GM19240 (cell line): ENCODE measurements around the gene SNRNP70.
"Not testable (repeated sequence)": the region's sequence is repeated elsewhere in the genome, so short reads cannot be mapped to it uniquely, and the experiment has no call there.

ENCODE experiments used
- DNase-seq: peaks from one replicate; pipeline ENCODE4 v3.0.0; 2011; ENCODE audit warnings: low spot score; ENCODE audit not compliant: insufficient read length

SNRNP70 gene

DNA sequence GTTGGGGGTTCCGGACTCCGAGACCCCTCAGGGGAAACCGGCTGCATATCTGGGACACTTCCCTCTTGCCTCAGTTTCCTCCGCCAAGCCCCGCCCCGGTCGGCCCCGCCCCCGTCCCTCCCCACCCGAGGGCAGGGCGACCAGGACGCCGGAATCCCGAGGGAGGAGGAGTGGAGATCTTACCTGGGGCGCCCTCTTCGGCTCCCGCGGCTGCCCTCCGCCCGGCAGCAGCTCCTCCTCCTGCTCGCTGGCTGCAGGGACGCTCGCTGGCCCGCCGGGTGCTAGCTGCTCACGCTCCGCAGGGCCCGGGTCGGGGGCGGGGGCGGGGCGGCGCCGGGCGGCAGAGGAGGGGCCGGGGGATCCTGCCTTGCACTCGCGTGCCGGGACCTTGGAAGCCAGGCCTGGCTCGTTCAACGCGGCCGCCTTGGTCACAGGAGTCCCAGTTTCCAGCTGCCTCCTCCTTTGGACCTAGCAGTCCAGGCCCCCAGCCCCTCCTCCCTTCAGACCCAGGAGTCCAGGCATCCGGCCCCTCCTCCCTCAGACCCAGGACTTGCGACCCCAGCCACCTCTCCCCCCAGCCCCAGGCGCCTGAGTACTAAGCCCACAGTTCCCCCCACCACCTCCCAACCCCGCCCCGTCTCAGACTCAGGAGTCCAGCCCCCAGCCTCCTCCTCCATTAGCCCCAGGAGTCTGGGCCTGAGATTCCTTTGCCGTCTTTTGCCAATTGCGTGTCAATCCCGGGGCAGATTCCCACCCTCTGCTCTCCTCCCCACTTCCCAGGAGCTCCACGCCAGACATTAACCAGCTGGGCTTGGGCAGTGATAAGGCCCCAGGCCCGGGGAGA lies 20.3 kb upstream of the SNRNP70 start, which contains the start of gene NTF4:
NTF4 (minus strand) TSS at position 51 of the 844 bp plus-strand sequence. CDS start 2,821 bp downstream, outside the sequence.
- no peak for DNase-seq

DNA sequence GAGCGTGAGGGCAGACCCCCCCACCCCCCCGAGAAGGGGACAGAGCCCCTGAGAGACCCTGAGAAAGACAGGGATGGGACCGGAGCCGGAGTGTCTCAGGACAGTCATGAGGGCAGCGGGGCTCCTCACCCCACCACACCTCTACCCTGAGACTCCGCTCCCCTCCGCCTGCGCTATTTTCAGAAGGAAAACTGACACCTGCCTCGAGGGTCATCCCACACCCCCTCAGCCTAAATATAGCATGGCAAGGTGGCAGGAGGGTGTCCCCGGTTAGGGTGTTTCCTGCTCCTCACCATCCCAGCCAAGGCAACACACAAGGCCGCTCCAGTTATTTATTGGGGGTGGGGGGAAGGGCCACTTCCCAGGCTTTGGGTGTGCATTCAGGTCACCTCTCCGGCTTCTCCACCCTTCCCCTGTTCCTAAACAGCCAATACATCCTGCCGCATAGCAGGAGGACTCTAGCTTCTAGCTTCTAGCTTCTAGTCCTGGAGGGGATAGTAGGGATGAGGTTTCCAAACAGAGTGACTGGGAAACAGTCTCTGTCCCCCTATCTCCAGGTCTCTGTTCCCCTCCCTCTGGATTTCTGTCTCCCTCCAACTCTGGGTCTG lies 19.2 kb upstream of the SNRNP70 start:
- no peak for DNase-seq

DNA sequence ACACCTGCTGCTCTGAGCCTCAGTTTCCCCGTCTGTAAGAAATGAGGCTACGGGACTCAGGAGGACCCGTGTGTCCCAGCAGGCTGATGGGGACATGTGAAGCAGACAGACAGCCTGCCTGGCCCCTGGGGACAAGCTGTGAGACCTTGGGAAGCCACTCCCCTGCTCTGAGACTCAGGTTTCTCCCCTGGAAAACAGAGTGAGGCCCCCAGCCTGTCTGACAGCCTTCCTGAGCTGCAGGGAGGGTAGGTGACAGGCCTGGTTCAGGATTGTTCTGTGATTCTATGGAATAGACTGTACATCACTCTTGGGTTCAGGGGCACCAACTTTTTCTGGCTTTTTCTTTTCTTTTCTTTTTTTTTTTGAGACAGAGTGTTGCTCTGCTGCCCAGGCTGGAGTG lies 17.7 kb upstream of the SNRNP70 start:
- DNase-seq: no peak

DNA sequence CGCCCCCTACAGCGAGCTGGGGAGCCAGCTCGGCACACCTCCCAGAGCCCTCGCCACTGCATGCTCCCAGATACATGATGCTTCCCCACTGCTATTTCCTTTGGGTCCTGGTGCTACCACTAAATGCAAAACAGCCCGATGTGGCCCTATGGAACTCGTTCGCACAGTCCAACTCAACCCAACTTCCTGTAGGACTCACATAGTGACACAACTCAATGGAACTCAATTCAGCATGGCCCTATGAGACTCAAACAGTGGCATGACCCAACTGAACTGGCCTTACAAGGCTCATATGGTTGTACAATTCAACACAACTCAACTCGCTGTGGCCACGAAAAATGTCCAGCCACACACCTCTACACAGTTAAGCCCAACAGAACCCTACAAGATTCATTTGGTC lies 16.2 kb upstream of the SNRNP70 start:
- DNase-seq: no peak

DNA sequence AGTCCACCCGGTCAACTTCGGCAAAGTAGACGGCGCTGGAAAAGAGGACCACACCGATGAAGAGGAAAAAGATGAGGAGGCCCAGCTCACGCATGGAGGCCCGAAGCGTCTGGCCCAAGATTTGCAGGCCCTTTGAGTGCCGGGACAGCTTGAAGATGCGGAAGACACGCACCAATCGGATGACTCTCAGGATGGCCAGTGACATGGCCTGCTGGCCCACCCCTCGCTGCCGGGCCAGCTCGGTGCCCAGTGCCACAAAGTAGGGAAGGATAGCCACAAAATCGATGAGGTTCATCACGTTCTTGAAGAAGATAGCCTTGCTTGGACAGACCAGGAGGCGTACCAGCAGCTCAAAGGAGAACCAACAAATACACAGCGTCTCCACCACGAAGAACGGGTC lies 14.8 kb upstream of the SNRNP70 start:
- DNase-seq: no peak

DNA sequence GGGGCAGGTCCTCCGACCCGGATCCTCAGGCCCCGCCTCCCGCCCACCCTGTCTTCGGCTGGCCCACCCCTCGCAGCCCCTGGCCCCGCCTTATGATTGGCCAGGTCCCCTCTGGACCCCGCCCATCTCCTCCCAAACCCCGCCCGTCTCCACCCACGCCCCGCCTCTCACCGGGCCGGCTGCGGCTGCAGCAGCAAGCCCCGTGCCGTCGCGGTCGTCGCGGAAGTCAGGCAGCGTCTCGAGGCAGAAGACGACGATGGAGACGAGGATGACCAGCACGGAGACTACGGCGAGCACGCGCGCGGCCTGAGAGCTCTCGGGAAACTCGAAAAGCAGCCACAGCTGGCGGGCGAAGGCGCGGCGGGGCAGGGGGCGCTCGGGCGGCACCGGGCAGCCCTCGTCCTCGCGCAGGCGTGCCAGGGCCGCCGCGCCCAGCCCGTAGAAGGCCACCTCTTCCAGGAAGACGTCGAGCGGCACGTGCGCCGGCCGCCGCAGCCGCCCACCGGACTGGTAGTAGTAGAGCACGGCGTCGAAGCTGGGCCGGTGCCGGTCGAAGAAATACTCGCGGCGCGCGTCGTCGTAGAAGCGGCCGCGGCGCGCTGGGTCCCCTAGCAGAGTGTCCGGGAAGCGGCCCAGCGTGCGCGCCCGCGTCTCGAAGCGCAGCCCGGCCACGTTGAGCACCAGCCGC lies 13.2 kb upstream of the SNRNP70 start:
- DNase-seq: no peak

DNA sequence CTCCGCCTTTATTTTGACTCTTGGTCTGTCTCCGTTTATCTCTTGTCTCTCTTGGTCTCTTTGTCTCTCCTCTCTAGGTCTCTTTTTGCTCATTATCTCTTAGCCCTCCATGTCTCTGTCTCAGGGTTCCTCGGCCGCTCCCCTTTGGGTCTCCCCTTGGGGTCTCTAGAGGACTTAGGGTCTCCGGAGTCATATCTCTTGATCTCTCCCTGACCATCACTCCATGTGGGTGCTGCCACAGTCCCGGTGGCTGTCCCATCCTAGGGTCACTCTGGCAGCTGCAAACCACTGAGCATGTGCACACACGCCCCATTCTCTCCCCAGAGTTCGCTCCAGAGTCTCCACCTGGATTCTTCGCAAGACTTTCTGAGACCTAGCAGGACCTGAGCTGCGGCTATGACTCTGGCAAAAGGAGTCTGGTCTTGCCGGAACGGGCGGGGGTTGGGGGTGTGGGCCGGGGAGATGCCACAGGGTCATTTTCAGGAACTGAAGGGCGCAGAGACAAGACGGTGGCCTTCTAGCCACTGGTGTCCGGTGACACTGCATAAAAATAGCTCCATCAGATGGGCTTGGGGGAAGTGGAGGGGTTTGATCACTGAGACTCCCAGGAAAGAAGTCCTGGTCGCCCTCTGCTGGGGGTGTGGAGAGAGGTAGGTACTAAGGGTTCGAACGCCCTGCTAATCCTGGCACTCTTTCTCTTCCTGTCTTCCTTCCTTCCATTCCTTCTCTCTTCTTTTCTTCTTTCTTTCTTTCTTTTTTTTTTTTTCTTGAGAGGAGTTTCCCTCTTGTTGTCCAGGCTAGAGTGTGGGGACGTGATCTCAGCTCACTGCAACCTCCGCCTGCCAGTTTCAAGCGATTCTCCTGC lies 11.5 kb upstream of the SNRNP70 start:
- no peak for DNase-seq

DNA sequence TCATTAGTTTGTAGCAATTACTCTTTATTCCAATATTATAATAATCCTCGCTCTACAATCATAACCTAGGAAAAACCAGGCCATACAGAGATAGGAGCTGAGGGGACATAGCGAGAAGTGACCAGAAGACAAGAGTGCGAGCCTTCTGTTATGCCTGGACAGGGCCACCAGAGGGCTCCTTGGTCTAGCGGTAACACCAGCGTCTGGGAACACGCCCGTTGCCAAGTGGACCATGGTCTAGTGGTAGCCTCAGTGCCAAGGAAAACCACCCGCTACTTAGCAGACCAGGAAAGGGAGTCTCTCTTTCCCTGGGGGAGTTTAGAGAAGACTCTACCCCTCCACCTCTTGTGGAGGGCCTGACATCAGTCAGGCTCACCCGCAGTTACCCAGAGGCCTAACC lies 10.4 kb upstream of the SNRNP70 start:
- DNase-seq: not testable (repeated sequence)

DNA sequence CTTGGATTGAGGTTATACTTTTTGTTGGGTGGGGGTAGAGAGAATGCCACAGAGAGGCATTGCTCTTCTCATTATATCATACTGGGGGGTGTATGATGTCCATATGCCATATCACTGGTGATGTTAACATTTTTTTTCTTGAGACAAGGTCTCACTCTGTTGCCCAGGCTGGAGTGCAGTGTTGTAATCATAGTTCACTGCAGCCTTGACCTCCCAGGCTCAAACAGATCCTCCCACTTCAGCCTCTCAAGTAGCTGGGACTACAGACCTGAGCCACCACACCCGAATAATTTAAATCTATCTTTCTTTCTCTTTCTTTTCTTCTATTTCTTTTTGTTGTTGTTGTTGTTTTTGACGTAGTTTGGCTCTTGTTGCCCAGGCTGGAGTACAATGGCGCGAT lies 4.9 kb upstream of the SNRNP70 start:
- no peak for DNase-seq

DNA sequence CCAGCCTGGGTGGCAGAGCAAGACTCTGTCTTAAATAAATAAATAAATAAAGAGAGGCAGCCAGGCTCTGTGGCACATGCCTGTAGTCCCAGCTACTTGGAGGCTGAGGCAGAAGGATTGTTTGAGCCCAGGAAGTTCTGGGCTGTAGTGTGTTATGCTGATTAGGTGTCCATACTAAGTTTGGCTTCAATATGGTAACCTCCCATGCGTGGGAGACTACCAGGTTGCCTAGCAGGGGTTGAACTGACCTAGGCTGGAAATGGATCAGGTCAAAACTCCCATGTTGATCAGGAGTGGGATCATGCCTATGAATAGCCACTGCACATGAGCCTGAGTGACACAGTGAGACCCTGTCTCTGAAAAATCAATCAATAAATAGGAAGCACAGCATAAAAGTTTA lies 4.0 kb upstream of the SNRNP70 start:
- DNase-seq: no peak

DNA sequence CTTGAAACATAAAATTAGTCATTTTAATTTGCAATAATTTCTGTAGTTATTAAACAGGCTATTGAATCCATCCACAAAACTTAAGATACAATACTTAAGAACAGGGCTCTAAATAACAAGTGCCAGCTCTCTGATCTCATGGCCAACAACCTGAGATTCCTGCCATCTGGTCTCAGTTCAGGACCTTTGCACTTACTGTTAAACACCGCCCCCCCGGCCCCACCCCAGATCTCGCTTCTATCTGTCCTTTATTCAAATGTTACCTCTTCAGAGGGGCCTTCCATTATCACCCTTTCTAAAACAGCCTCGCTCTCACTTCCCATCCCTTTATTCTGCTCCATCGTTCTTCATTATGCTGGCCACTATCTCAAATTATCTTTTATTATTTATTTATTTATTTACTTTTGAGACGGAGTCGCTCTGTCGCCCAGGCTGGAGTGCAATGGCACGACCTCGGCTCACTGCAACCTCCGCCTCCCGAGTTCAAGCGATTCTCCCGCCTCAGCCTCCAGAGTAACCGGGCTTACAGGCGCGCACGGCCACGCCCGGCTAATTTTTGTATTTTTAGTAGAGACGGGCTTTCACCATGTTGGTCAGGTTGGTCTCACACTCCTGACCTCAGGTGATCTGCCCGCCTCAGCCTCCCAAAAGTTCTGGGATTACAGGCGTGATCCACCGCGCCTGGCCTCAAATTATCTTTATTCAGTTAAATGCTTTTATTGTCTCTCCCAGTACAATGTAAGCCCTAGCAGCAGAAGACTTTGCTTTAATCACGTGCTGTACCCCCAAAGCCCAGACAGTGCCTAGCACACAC lies 838 bp upstream of the SNRNP70 start:
- DNase-seq: no peak

DNA sequence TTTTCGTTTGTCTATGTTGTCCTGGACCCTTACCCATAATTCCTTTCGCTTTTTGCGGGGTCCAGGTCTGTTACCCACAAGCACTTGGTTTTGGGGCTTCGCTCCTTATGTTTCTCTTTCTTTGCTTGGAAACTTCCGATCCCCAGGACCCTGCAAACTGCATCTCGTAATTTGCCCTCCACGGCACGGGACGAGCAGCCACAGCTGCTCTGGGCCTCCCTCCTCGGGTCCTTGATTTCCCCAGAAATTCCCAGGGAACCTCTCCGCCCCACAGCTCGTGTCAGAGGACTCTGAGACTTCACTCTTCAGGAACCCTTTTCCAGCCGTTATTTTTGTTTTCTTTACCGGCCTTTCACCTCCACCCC lies 599 bp downstream of the SNRNP70 start:
- DNase-seq: no peak

DNA sequence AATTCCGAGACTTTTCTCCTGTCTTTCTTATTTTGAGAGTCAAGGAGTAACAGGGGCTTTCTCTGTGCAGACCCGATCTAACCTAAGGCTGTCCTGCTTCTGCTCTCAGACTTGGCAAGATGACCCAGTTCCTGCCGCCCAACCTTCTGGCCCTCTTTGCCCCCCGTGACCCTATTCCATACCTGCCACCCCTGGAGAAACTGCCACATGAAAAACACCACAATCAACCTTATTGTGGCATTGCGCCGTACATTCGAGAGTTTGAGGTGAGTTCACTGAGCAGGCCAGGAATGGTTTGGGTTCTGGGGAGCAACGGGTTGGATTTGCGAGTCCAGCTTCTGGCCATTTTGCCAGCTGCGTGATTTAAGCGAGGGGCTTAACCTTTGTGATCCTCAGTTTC lies 1.0 kb downstream of the SNRNP70 start:
- DNase-seq: no peak

DNA sequence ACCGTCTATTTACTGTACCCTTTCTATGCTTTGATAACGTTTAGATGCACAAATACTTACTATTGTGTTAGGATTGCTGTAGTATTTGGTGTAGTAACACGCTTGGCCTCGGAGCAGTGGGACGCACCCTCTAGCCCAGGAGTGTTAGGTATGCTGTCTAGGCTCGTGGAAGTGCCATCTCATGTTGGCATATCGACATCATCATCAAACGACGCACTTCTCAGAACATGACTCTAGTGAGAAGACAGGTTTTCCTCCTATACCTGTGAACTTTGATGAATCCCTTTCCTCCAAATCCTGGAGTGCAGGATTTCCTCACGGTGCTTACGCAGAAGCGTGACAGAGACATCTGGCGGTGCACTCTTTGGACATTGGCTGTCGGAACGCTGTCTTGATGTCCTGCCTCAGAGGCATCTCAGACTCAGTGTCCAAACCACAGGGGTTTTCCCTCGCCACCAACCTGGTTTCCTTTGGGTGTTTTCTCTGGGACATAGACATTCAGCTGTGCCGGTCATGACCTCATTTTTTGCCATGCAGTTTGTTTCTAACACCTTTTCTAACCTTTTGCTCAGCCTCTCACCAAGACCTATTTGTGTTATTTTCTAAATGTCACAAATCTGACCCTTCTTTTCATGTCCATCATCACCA lies 6.3 kb downstream of the SNRNP70 start:
- no peak for DNase-seq

DNA sequence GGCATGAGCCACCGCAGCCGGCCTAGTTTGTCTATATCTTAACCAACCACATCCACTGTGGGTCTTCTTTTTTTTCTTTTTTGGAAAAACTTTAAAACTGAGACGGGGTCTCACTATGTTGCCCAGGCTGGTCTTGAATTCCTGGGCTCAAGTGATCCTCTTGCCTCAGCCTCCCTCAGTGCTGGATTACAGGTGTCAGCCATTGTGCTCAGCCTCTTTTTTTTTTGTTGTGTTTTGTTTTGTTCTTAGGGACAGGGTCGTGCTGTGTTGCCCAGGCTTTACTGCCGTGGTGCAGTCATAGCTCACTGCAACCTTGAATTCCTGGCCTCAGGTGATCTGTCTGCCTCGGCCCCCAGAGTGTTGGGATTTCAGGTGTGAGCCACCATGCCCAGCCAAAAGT lies 7.4 kb downstream of the SNRNP70 start:
- DNase-seq: no peak

DNA sequence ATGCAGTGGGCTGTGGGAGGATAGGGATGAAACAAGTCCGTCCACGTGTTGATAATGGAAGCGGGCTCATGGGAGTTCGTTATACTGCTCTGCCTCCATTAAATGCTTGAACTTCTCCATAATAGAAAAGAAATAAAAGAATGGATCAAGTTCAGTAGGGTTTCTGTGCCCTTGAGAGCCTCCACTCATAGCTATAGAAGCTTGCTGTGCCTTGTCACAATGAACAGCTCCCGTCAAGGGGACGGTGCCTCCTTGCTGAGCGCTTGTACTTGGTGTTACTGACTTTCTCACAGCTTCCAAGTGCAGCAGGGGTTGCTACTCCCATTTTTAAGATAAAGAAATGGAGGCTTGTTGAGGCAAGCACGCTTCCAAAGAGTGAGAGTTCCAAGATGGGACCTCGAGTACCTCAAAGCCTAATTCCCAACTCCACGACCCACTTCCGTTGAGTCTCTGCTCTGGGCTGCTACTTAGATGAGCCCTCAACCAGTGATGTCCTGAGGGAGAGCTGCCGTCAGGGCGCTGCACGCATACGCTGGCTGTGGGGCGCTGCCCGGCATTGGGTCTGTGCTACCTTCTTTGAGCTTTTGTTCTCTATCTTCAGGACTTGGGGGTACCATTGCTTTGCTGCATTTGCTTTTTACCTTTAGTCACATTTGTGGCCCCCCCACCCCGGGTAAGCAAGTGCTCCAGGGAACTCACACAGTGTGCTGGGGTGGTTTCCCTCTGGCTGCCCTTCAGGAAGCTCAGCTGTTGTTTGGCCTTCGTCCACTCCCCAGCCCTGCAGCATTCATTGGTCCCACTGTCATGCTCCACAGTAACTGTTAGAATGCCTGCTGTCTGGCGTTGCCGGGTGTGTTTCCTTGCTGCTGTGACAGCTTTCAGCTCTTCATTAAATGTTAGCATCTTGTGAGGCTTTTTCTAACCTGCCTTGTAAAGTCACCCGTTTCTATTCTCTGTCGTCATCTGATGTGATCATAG lies 9.5 kb downstream of the SNRNP70 start:
- no peak for DNase-seq

DNA sequence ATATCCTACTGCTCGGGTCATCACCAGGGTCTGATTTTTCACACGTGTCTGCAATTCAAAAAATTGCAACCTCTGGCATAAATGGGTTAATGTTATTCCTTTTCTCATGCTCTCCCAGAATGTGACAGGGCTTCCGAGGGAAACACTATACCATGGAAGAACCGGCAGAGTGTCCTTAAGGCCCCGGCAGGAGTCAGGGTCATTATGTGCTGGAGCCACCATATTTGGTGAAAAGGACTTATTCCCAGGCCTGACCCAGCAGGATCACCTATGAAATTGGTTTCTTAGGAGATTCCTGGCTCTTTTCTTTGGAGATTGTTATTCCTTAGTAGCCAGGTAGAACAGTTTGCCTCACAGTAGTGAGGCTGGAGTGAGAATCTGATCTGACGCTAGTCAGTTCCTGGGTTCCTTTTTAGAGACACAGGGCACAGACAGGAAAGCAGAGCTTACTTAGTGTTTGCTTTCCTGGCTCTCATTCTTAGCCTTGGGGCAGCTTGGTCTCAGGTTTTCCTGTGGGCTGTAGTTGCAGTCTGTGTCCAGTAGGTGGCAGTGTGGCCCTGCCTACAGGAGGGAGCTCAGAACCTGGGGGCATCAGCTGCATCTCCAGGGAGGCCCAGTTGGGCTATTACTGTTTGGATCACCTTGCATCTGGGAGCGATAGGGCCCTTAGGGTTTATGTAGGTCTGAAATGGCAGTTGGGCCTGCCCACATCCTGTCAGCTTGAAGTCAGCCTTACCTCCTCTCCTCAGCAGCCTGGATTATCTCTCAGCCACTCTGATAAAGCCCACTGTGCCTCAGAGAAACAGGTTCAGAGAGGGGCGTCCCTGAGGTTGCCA lies 12.4 kb downstream of the SNRNP70 start:
- peak; percentile 84 for DNase-seq

DNA sequence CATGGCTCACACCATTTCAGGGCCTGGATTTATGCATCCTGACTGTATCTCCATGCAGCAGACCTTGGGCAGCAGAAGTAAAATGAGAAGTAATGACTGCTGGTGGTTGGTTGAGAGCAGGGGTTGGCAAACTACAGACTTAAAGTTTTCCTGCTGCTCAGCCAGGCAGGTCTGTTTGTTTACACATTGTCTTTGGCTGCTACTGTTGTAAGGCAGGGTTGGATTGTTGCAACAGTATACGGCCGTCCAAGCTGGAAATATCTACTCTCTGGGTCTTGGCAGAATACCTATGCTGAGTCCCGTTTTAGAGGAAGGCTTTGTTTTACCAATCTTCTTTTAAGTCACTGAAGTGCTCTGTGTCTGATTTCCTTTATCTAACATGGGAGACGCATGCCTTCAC lies 13.5 kb downstream of the SNRNP70 start:
- DNase-seq: no peak
